Stomach (tissue), 9 donors: ENCODE results near the gene UGP2. TPM values are rescaled to one million over a fixed set of nuclear protein-coding genes. Genes with fewer than 3 reads are reported as not detected.

Experiments used
- DNase-seq, 2 donors: peaks; one replicate each; pipeline versions ENCODE4 v3.0.0 to v3.0.0-alpha.2; 2013 to 2019
- H3K27ac ChIP-seq, 5 donors: fragments of 200-600 bp in 4 of 5; sonication (generic) in 4 of 5; one replicate each; pipeline ENCODE4 v1.5.1; 2013 to 2019; ENCODE audit warnings: mild to moderate bottlenecking in 1 of 5, moderate library complexity in 1 of 5
- H3K27me3 ChIP-seq, 3 donors: fragments of 200-600 bp; sonication (generic); one replicate each; pipeline ENCODE4 v1.5.1; 2017 to 2019; ENCODE audit warnings: mixed run types in 1 of 3
- H3K36me3 ChIP-seq, 4 donors: fragments of 200-600 bp; sonication (generic); 1 replicate in 3 of 4; 2 replicates in 1 of 4; pipeline ENCODE4 v1.5.1; 2016 to 2019
- H3K4me1 ChIP-seq, 4 donors: fragments of 200-600 bp; sonication (generic); one replicate each; pipeline ENCODE4 v1.5.1; 2016 to 2019
- H3K4me3 ChIP-seq, 4 donors: fragments of 200-600 bp; sonication (generic) in 3 of 4; one replicate each; pipeline ENCODE4 v1.5.1; 2016 to 2019; ENCODE audit warnings: mild to moderate bottlenecking in 1 of 4
- H3K9me3 ChIP-seq, 4 donors: fragments of 200-600 bp; sonication (generic); one replicate each; pipeline ENCODE4 v1.5.1; 2016 to 2019
- CTCF ChIP-seq, 7 experiments: fragments of 450-650 bp in 4 of 7; fragments of 200-600 bp in 3 of 7; sonication (generic) in 3 of 7; IDR thresholded peaks; one replicate each; pipeline ENCODE4 v1.5.1; 2016 to 2019; ENCODE audit warnings: antibody characterized with exemption in 7 of 7, control low read depth in 2 of 7, mild to moderate bottlenecking in 1 of 7
- EP300 ChIP-seq: sonication (generic); formaldehyde crosslinking; IDR thresholded peaks from one replicate; pipeline ENCODE4 v1.6.1; 2017; ENCODE audit warnings: antibody characterized with exemption
- POLR2A ChIP-seq, 4 donors: fragments of 450-650 bp; IDR thresholded peaks; one replicate each; pipeline ENCODE4 v1.6.1; 2016; ENCODE audit warnings: antibody characterized with exemption in 4 of 4, control low read depth in 2 of 4, mild to moderate bottlenecking in 1 of 4, moderate library complexity in 1 of 4
- POLR2AphosphoS5 ChIP-seq, 3 donors: sonication (generic); formaldehyde crosslinking; IDR thresholded peaks; one replicate each; pipeline ENCODE4 v1.6.1; 2016; ENCODE audit warnings: antibody characterized with exemption in 3 of 3
- WGBS, 5 donors: extraction: QIAGEN DNeasy Blood & Tissue Kit in 3 of 5; methylation state at CpG; one replicate each; pipeline versions ENCODE4 v1.1.5 to v1.1.7; 2013 to 2018; 5-methylcytosine and 5-hydroxymethylcytosine counted together
- intact Hi-C: fragments of 100-400 bp; cut with DNase I; formaldehyde crosslinking; loops from one replicate; pipeline ENCODE4 v1.15.1; 2023; ENCODE audit warnings: low total_unique reads
- polyA plus RNA-seq, 3 donors: library from polyadenylated mRNA; stranded (reverse); fragments of 200-250 nt; gene quantifications; one replicate each; pipeline ENCODE4 v1.2.3, GENCODE V29; 2013
- total RNA-seq, 5 donors: library from RNA; depleted of rRNA; stranded (reverse); fragments of >200 nt; gene quantifications; one replicate each; pipeline versions ENCODE4 v1.1.0 to v1.2.3, GENCODE V29; 2014 to 2016
- donor health status: healthy with polysubstance abuse.
- donor health status: Bipolar disorder and iron deficiency.
- donor health status: healthy.

Gene UGP2
- total and polyA plus RNA-seq, 8 donors, result 38.5 to 135 (median 93.7) TPM

DNA sequence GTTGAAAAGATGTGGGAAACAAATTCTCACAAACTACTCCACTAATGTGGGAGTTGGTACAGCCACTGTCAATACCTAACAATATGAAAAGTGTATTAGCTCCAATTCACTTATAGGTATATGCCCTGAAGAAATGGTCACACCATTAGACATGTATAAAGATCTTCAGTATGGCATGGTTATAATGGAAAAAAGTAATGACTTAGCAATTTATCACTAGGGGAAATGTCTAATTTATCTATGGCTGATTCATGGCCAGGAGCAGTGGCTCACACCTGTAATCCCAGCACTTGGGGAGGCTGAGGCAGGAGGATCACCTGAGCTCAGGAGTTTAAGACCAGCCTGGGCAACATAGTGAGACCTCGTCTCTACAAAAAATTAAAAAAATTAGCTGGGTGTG is 52.5 kb downstream of the UGP2 start:
- TF ChIP-seq POLR2AphosphoS5 (IDR thresholded peaks at IDR 0.05) (no peak), EP300 (no peak), POLR2A (IDR thresholded peaks at IDR 0.05) (no peak), CTCF (IDR thresholded peaks at IDR 0.05) (no peak)
- H3K9me3 ChIP-seq, result no peaks in the 10 kb centered on the region
- no peaks in the 10 kb centered on the region for H3K27me3 ChIP-seq
- H3K4me1 ChIP-seq, result peaks cover 0 to 22% (median 10%) of the 10 kb centered on the region in 4 donors
- peaks cover 16 to 98% (median 90%) of the 10 kb centered on the region in 4 donors for H3K36me3 ChIP-seq
- no peak overlapping the region for H3K4me3 ChIP-seq
- no peak overlapping the region for H3K27ac ChIP-seq
- WGBS, 5 donors, result 68 to 100% (median 100%) methylated on average over 1 of the region's 1 CpG
- no peak for DNase-seq
- intact Hi-C loops, result no loop called here

GRCh38 chr2:63898839-63899238 is 57.1 kb downstream of the UGP2 start:
- Histone ChIP-seq H3K27ac (no peak overlapping the region), H3K4me1 (no peaks in the 10 kb centered on the region), H3K36me3 (peaks cover 22 to 89% (median 84%) of the 10 kb centered on the region in 4 donors), H3K27me3 (no peaks in the 10 kb centered on the region), H3K9me3 (peaks cover 0 to 20% (median 9%) of the 10 kb centered on the region in 4 donors), H3K4me3 (no peak overlapping the region)
- intact Hi-C loops, result no loop called here
- TF ChIP-seq EP300, result no peak
- no peak for TF ChIP-seq CTCF (IDR thresholded peaks at IDR 0.05)
- TF ChIP-seq POLR2A (IDR thresholded peaks at IDR 0.05), result no peak
- TF ChIP-seq POLR2AphosphoS5 (IDR thresholded peaks at IDR 0.05), result no peak
- WGBS, 5 donors, result 92 to 98% (median 94%) methylated on average over 5 of the region's 5 CpGs
- no peak for DNase-seq

DNA sequence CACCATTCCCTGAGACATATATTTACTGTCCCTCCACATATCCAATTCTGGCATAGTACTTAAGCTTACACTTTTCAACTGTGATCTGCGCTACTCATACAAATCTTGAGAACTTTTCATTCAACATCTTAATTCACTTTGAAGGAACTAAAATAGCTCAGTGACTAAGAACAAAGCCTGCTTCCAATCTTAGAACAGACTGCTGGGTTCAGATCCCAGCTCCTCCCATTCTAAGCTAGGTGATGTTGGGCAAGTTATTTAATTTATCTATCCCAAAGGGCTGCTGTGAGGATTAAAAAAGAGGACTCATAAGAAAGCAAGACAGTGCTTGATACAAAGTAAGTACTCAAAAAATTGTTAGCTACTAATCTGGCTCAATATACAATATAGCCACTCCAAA is 57.9 kb downstream of the UGP2 start:
- no peak overlapping the region for H3K27ac ChIP-seq
- intact Hi-C loops, result no loop called here
- no peaks in the 10 kb centered on the region for H3K27me3 ChIP-seq
- no peak overlapping the region for H3K4me3 ChIP-seq
- no peak for TF ChIP-seq EP300
- no peak for TF ChIP-seq POLR2AphosphoS5 (IDR thresholded peaks at IDR 0.05)
- TF ChIP-seq POLR2A (IDR thresholded peaks at IDR 0.05), result no peak
- TF ChIP-seq CTCF (IDR thresholded peaks at IDR 0.05), result no peak
- no peak for DNase-seq
- no peaks in the 10 kb centered on the region for H3K4me1 ChIP-seq
- 91 to 100% (median 98%) methylated on average over 1 of the region's 1 CpG for WGBS, 5 donors
- H3K9me3 ChIP-seq, result peaks cover 0 to 23% (median 9%) of the 10 kb centered on the region in 4 donors
- peaks cover 17 to 84% (median 76%) of the 10 kb centered on the region in 4 donors for H3K36me3 ChIP-seq

DNA sequence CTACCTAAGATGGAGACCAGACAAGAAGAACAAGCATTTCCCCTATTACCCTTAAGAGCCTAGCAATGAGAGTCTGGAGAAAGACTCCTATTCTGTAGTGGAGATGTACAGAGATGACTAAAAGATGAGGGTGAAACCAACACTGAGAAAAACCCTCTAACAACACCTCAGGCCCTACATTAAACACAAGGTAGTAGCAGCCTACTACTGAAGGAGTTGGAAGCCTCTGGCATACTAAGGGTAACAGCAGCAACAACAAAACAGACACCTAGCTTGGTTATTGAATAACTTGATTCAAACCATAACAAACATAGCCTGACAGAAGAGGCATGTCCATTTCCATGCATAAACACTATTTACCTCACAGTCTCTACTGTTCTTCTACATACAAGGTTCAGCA is 60.5 kb downstream of the UGP2 start:
- intact Hi-C loops, result no loop called here
- Histone ChIP-seq H3K9me3 (peaks cover 0 to 25% (median 13%) of the 10 kb centered on the region in 4 donors), H3K27ac (no peak overlapping the region), H3K27me3 (no peaks in the 10 kb centered on the region), H3K36me3 (peaks cover 18 to 81% (median 70%) of the 10 kb centered on the region in 4 donors), H3K4me1 (no peaks in the 10 kb centered on the region), H3K4me3 (no peak overlapping the region)
- TF ChIP-seq CTCF (IDR thresholded peaks at IDR 0.05) (no peak), POLR2A (IDR thresholded peaks at IDR 0.05) (no peak)
- no peak for DNase-seq
